HG02981 (cell line): ENCODE data around the gene DPCD.

Experiments used
- ATAC-seq: cut with Tn5 transposase; IDR thresholded peaks from one replicate; pipeline ENCODE4 v1.9.1; 2021; ENCODE audit warnings: mild to moderate bottlenecking, moderate library complexity; ENCODE audit not compliant: unreplicated experiment

DPCD gene

GRCh38 chr10:101567165-101568006 is 20.7 kb upstream of the DPCD start:
- ATAC-seq = no peak

GRCh38 chr10:101568054-101568745 is 19.9 kb upstream of the DPCD start:
- no peak for ATAC-seq

- ATAC-seq = no peak
Measured at GRCh38 chr10:101569323-101569621, 18.8 kb upstream of the DPCD start.

- ATAC-seq = peak; percentile 62
Measured at GRCh38 chr10:101569622-101570427, 18.3 kb upstream of the DPCD start.

- ATAC-seq = no peak
Measured at GRCh38 chr10:101570428-101571270, 17.5 kb upstream of the DPCD start.

- no peak for ATAC-seq
Measured at GRCh38 chr10:101571271-101571925, 16.7 kb upstream of the DPCD start.

GRCh38 chr10:101572126-101572525 is 16.0 kb upstream of the DPCD start:
- ATAC-seq = no peak

- no peak for ATAC-seq
Measured at GRCh38 chr10:101572785-101573184, 15.3 kb upstream of the DPCD start.

- no peak for ATAC-seq
Measured at GRCh38 chr10:101573885-101574753, 14.0 kb upstream of the DPCD start.

- ATAC-seq = no peak
Measured at GRCh38 chr10:101575091-101575490, 13.0 kb upstream of the DPCD start.

GRCh38 chr10:101575580-101576210 is 12.4 kb upstream of the DPCD start:
- ATAC-seq = no peak

- ATAC-seq = no peak
Measured at GRCh38 chr10:101576211-101576863, 11.8 kb upstream of the DPCD start.

GRCh38 chr10:101577121-101577871 is 10.8 kb upstream of the DPCD start:
- no peak for ATAC-seq

- ATAC-seq = no peak
Measured at GRCh38 chr10:101578192-101578591, 9.9 kb upstream of the DPCD start.

- ATAC-seq = no peak
Measured at GRCh38 chr10:101578803-101579515, 9.2 kb upstream of the DPCD start.

GRCh38 chr10:101579516-101579870 is 8.6 kb upstream of the DPCD start:
- no peak for ATAC-seq
